Sigmoid colon (tissue), 7 donors: ENCODE measurements around the gene FAM180B. TPM values are rescaled to one million over a fixed set of nuclear protein-coding genes. Genes with fewer than 3 reads are reported as not detected.
"Not testable (repeated sequence)": the region's sequence is repeated elsewhere in the genome, so short reads cannot be mapped to it uniquely, and the experiment has no call there.

Source experiments
- DNase-seq: peaks from one replicate; pipeline ENCODE4 v3.0.0-alpha.2; 2019
- H3K27ac ChIP-seq, 4 donors: fragments of 200-600 bp; sonication (generic); one replicate each; pipeline ENCODE4 v1.5.1; 2016 to 2019; ENCODE audit warnings: mild to moderate bottlenecking in 1 of 4
- H3K27me3 ChIP-seq, 3 donors: fragments of 200-600 bp; sonication (generic); one replicate each; pipeline ENCODE4 v1.5.1; 2019; ENCODE audit warnings: mild to moderate bottlenecking in 1 of 3
- H3K36me3 ChIP-seq, 4 donors: fragments of 200-600 bp; sonication (generic); one replicate each; pipeline ENCODE4 v1.5.1; 2016 to 2019
- H3K4me1 ChIP-seq, 4 donors: fragments of 200-600 bp; sonication (generic); one replicate each; pipeline ENCODE4 v1.5.1; 2017 to 2019
- H3K4me3 ChIP-seq, 4 donors: fragments of 200-600 bp; sonication (generic); one replicate each; pipeline ENCODE4 v1.5.1; 2017 to 2019; ENCODE audit warnings: mild to moderate bottlenecking in 2 of 4, moderate library complexity in 1 of 4
- H3K9me3 ChIP-seq, 4 donors: fragments of 200-600 bp in 3 of 4; sonication (generic) in 3 of 4; one replicate each; pipeline versions ENCODE4 v1.5.1 to v1.6.1; 2013 to 2019
- CTCF ChIP-seq, 4 experiments: fragments of 450-650 bp in 3 of 4; fragments of 200-600 bp in 1 of 4; IDR thresholded peaks; one replicate each; pipeline ENCODE4 v1.5.1; 2016 to 2019; ENCODE audit warnings: antibody characterized with exemption in 4 of 4, mild to moderate bottlenecking in 3 of 4, moderate library complexity in 2 of 4
- EP300 ChIP-seq, 4 donors: sonication (generic); formaldehyde crosslinking; IDR thresholded peaks; one replicate each; pipeline ENCODE4 v1.6.1; 2017; ENCODE audit warnings: antibody characterized with exemption in 4 of 4
- POLR2A ChIP-seq, 2 donors: fragments of 450-650 bp; IDR thresholded peaks; one replicate each; pipeline ENCODE4 v1.6.1; 2016; ENCODE audit warnings: antibody characterized with exemption in 2 of 2, mild to moderate bottlenecking in 2 of 2, moderate library complexity in 2 of 2
- POLR2AphosphoS5 ChIP-seq, 4 donors: sonication (generic); formaldehyde crosslinking; IDR thresholded peaks; one replicate each; pipeline ENCODE4 v1.6.1; 2017; ENCODE audit warnings: antibody characterized with exemption in 4 of 4
- WGBS, 2 donors: extraction: QIAGEN DNeasy Blood & Tissue Kit; methylation state at CpG; one replicate each; pipeline ENCODE4 v1.1.7; 2013; 5-methylcytosine and 5-hydroxymethylcytosine counted together
- intact Hi-C: fragments of 100-400 bp; cut with DNase I; formaldehyde crosslinking; loops from one replicate; pipeline ENCODE4 v1.15.1; 2023
- polyA plus RNA-seq, 3 donors: library from polyadenylated mRNA; stranded (reverse); fragments of 200-250 nt; gene quantifications; one replicate each; pipeline ENCODE4 v1.2.3, GENCODE V29; 2013
- total RNA-seq, 4 donors: library from RNA; depleted of rRNA; stranded (reverse); fragments of >200 nt; gene quantifications; one replicate each; pipeline ENCODE4 v1.1.0, GENCODE V29; 2016
- donor health status: healthy with polysubstance abuse.
- donor health status: Bipolar disorder and iron deficiency.
- donor health status: healthy.

The FAM180B gene
- total and polyA plus RNA-seq, 7 donors, result 0.12 to 1.4 (median 0.41) TPM; not detected in 2

GRCh38 chr11:47552056-47552565 lies 34.4 kb upstream of the FAM180B start:
- Histone ChIP-seq H3K4me1 (peaks cover 0 to 57% (median 41%) of the 10 kb centered on the region in 4 donors), H3K9me3 (no peaks in the 10 kb centered on the region), H3K4me3 (peak overlapping the region; percentile 85 to 97 (median 94)), H3K36me3 (no peaks in the 10 kb centered on the region), H3K27ac (peak overlapping the region; percentile 87 to 95 (median 94)), H3K27me3 (no peaks in the 10 kb centered on the region)
- intact Hi-C loops, result loop anchor here (2.0 to 5.0 kb wide), 3 partner anchors 35 to 125 kb away; partner anchors contain the start of gene PSMC3
- 1 to 2% methylated on average over 22 of the region's 22 CpGs for WGBS, 2 donors
- DNase-seq, result peak; percentile 69
- no peak for TF ChIP-seq EP300 (IDR thresholded peaks at IDR 0.05)
- no peak for TF ChIP-seq CTCF (IDR thresholded peaks at IDR 0.05)
- no peak for TF ChIP-seq POLR2AphosphoS5 (IDR thresholded peaks at IDR 0.05)
- no peak for TF ChIP-seq POLR2A (IDR thresholded peaks at IDR 0.05)

DNA sequence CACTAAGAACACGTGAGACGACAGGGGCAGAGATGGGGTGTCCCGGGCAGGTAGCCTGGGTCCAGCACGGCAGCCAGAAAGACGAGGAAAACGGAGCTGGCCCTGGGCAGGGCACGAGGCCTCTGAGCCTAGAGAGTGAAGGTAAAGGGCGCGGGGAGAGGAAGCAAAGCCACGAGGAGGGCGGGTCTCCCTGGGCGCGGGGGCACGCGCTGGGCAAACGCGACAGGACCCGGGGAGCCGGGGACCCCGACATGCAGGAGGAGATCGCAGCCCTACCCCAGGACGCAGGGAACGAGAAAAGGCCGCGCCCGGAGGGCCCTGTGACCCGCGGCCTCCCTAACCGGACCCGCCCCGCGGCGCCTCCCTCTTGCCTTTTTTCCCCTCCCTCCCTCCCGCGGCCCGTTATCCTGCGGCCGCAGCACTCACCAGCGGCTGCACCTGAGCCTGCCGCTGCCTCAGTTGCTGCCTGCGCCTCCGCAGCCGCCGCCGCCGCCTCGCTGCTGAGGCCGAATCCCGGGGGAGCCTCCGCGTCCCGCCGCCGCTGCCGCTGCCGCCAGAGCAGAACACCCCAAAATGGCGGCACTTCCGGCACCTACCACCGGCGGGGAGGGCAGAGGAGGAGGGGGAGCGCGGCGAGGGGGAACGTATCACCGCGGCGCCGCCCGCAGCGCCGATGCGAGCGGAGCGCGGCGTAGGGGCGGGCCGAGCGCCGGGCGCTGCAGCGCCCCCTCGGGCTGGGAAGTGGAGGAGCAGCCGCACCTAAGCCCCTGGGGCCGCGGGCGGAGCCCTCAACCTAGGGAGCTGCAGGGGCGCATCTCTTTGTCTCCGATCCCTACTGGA lies 33.7 kb upstream of the FAM180B start, which contains the start of gene CELF1:
TSS of gene CELF1 (minus strand) at position 567 of the 840 bp plus-strand sequence. CDS start 53,609 bp downstream, outside the sequence.
- Histone ChIP-seq H3K27me3 (no peaks in the 10 kb centered on the region), H3K36me3 (no peaks in the 10 kb centered on the region), H3K27ac (peak within 1 kb of the TSS; percentile 87 to 95 (median 94)), H3K4me3 (peak within 1 kb of the TSS; percentile 85 to 97 (median 94)), H3K4me1 (peaks cover 0 to 50% (median 35%) of the 10 kb centered on the region in 4 donors), H3K9me3 (no peaks in the 10 kb centered on the region)
- intact Hi-C loops, result loop anchor here (2.0 to 5.0 kb wide), 3 partner anchors 35 to 126 kb away; partner anchors contain the start of gene PSMC3
- TF ChIP-seq POLR2AphosphoS5 (IDR thresholded peaks at IDR 0.05), result peak; percentile 71 to 90 (median 81)
- TF ChIP-seq CTCF (IDR thresholded peaks at IDR 0.05), result peak; percentile 26 to 95 (median 62)
- TF ChIP-seq POLR2A (IDR thresholded peaks at IDR 0.05), result peak in 1 of 2 donors; percentile 36
- no peak for TF ChIP-seq EP300 (IDR thresholded peaks at IDR 0.05)
- 1% methylated on average over 89 of the region's 89 CpGs for WGBS, 2 donors
- peak; percentile 95 for DNase-seq

DNA sequence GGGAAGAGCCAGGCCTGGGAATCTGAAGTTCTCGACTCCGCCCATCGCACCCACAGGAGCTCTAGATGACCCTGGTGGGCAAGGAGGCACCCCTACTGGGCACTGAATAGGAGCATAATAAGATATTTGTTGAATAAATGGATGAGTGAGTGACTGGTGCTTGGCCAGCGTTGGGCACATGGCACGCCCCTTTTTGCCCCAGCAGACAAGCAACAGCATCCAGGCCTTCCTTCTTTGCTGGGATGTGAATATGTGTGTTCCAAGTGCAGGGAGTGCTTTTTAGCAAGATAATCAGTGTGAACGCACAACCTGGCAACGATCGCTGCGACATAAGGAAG lies 33.1 kb upstream of the FAM180B start:
- TF ChIP-seq CTCF (IDR thresholded peaks at IDR 0.05), result peak in 1 of 4 experiments; percentile 38
- TF ChIP-seq EP300 (IDR thresholded peaks at IDR 0.05), result no peak
- no peaks in the 10 kb centered on the region for H3K9me3 ChIP-seq
- 13 to 20% methylated on average over 9 of the region's 9 CpGs for WGBS, 2 donors
- no peaks in the 10 kb centered on the region for H3K36me3 ChIP-seq
- H3K27ac ChIP-seq, result peak overlapping the region; percentile 87 to 95 (median 94)
- intact Hi-C loops, result loop anchor here (2.0 to 5.0 kb wide), 3 partner anchors 36 to 127 kb away; partner anchors contain the start of gene PSMC3
- peaks cover 0 to 44% (median 31%) of the 10 kb centered on the region in 4 donors for H3K4me1 ChIP-seq
- H3K27me3 ChIP-seq, result no peaks in the 10 kb centered on the region
- no peak for DNase-seq
- H3K4me3 ChIP-seq, result peak overlapping the region; percentile 85 to 97 (median 94)

DNA sequence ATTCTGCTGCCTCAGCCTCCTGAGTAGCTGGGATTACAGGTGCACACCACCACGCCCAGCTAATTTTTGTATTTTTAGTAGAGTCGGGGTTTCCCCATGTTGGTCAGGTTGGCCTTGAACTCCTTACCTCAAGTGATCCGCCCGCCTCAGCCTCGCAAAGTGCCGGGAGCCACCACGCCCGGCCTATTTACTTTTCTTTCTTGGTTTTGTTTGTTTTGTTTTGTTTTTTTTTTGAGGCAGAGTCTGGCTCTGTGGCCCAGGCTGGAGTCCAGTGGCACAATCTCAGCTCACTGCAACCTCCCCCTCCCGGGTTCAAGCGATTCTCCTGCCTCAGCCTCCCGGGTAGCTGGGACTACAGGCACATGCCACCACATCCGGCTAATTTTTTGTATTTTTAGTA lies 29.5 kb upstream of the FAM180B start:
- intact Hi-C loops, result not testable (repeated sequence)

GRCh38 chr11:47558695-47559094 lies 27.8 kb upstream of the FAM180B start:
- H3K4me3 ChIP-seq, result no peak overlapping the region
- peaks cover 0 to 2% (median under 1%) of the 10 kb centered on the region in 4 donors for H3K4me1 ChIP-seq
- DNase-seq, result no peak
- intact Hi-C loops, result no loop called here
- H3K27ac ChIP-seq, result no peak overlapping the region
- no peaks in the 10 kb centered on the region for H3K27me3 ChIP-seq
- 95 to 96% methylated on average over 1 of the region's 1 CpG for WGBS, 2 donors
- no peaks in the 10 kb centered on the region for H3K9me3 ChIP-seq
- TF ChIP-seq EP300 (IDR thresholded peaks at IDR 0.05), result no peak
- H3K36me3 ChIP-seq, result no peaks in the 10 kb centered on the region

More for the DNA sequence above, 29.5 kb upstream of the FAM180B start:
- H3K36me3 ChIP-seq, DNase-seq, H3K27ac ChIP-seq, H3K9me3 ChIP-seq, H3K27me3 ChIP-seq, H3K4me1 ChIP-seq, H3K4me3 ChIP-seq: not testable (repeated sequence)
- 52 to 82% methylated on average over 12 of the region's 12 CpGs for WGBS, 2 donors
